Astrocyte of the spinal cord (primary cell): ENCODE data around the gene GRPEL1.
"Not testable (repeated sequence)": the region's sequence is repeated elsewhere in the genome, so short reads cannot be mapped to it uniquely, and the experiment has no call there.

Source experiments
- DNase-seq: peaks from one replicate; pipeline ENCODE4 v3.0.0; 2011; ENCODE audit warnings: low read depth, low spot score
- H3K4me3 ChIP-seq: 2 replicates; pipeline ENCODE4 v1.5.1; 2011; ENCODE audit warnings: low read depth, mild to moderate bottlenecking, low read length, moderate library complexity
- CTCF ChIP-seq: IDR thresholded peaks from 2 replicates; pipeline ENCODE4 v1.5.1; 2012; ENCODE audit warnings: low read depth, mild to moderate bottlenecking, low read length, inconsistent platforms
- in situ Hi-C: cut with HindIII; loops from 2 replicates; pipeline ENCODE4 v1.10.0; 2017; ENCODE audit warnings: low sequenced_read_pairs

GRPEL1 gene

GRCh38 chr4:7103607-7104365 is 35.9 kb upstream of the GRPEL1 start:
- in situ Hi-C loops, result no loop called here
- peak overlapping the region; percentile 62 for H3K4me3 ChIP-seq
- DNase-seq, result no peak
- TF ChIP-seq CTCF, result no peak

DNA sequence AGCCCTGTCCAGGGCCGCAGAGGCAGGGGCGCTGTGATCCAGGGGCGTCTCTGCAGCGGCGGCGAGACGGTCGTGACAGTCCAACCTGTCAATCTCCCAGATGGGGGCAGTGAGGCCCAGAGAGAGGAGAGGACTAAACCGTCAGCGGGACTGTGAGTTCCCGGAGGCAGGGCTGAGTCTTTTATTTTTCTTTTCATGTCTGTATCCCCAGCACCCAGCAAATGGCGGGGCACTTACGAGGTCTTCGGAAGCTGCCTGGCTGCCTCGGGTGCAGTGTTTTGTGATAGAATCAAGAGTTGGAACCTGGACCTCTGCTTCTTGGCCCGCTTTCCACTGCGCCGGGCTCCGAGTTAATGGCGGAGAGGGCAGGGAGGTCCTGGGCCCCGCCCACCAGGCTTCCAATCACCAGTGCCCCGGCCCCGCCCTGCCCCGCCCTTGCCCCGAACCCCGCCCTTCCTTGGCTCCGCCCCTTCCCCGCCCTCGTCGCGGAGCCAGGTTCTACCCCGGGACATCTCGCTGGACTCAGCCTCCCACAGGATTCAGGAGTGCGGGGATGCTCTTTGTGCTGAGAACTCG is 35.3 kb upstream of the GRPEL1 start:
- in situ Hi-C loops, result no loop called here
- H3K4me3 ChIP-seq, result peak overlapping the region; percentile 62
- peak; percentile 67 for DNase-seq

DNA sequence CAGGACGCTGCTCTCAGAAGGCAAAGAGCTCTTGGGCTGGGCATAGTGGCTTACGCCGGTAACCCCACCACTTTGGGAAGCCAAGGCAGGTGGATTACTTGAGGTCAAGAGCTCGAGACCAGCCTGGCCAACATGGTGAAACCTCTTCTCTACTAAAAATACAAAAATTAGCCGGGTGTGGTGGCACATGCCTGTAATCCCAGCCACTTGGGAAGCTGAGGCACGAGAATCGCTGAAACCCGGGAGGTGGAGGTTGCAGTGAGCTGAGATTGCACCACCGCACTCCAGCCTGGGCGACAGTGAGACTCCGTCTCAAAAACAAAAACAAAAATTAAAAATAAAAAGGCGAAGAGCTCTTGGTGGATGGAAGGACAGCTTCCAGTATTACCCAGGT is 34.6 kb upstream of the GRPEL1 start:
- DNase-seq, in situ Hi-C loops: not testable (repeated sequence)
- peak overlapping the region; percentile 62 for H3K4me3 ChIP-seq

More for the DNA sequence above, 35.3 kb upstream of the GRPEL1 start:
- TF ChIP-seq CTCF, result no peak

DNA sequence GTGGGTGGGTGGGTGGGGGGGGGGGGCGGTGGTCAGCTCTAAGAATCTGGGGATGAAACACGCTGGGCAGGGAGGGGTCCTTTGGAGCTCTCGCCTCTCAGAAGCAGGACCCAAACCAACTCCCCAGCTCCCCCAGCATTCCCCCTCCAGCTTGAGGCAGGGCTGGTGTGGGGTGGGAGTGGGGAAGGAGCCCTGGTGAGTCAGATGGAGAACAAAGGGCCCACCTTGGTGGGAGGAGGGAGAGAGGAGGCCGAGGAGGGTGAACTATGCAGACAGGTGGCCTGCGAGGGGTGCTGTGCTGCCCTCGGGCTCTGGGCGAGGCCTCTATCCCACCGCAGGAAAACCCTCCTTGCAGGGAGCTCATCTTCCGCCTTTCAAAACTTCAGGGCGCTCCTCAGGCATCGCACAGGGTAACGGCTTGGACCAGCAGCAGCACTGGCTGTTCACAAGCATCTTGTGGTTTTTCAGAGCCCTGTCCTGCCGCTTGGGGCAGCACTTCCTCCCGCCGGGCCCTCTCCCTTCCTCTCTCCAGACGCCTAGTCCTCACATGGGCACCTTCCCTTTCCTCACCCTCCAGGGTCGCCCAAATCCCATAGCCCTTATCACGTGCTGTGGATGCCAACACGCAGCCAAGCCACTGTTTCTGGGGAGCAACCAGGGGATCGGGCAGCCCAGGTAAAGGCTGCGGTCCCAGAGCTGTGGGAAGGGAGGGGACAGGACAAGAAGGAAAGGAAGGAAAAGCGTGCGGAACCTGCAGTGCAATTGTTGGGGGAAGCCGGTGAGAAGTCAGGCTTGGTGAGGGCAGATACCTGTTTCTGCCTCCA is 34.0 kb upstream of the GRPEL1 start:
- H3K4me3 ChIP-seq, result peak overlapping the region; percentile 12
- peak; percentile 89 for TF ChIP-seq CTCF
- DNase-seq, result peak; percentile 61
- in situ Hi-C loops, result no loop called here

- no peak for TF ChIP-seq CTCF
- H3K4me3 ChIP-seq, result no peak overlapping the region
- in situ Hi-C loops, result no loop called here
- DNase-seq, result no peak
Observed at GRCh38 chr4:7096236-7096635, 28.4 kb upstream of the GRPEL1 start.

DNA sequence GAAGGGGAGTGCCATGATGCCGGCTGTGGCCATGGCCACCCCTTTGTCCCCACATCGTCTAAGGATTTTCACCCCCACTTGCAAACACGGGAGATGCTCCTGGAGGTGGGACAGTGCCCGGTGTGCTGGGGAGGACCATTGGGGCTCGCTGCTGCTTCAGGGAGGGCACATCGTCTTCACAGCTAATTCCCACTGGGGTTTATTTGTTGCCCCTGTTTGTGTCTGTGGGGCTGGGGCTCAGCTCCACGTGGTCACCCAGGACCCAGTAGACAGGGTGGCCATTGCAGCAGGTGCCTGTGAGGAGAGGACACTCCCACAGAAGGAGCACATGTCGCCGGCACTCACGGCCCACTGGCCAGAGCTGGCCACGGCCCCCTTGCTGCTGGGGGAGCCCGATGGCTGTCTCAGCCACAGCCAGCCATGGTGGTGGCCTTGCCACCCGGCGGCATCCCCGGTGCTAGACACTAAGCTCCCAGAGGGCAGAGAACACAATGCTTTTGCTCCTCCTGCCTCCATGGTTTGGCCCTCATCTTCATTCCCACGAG is 27.8 kb upstream of the GRPEL1 start:
- in situ Hi-C loops, result no loop called here
- no peak for TF ChIP-seq CTCF
- no peak for DNase-seq
- no peak overlapping the region for H3K4me3 ChIP-seq
